Transverse colon (tissue), 4 donors: ENCODE data around the gene KIF7. TPM values are rescaled to one million over a fixed set of nuclear protein-coding genes. Genes with fewer than 3 reads are reported as not detected.
A peak's percentile ranks its signal among the peaks of the same experiment; 100 is the strongest.

Experiments
- DNase-seq: peaks from one replicate; pipeline ENCODE4 v3.0.0-alpha.2; 2019
- H3K27ac ChIP-seq, 4 donors: fragments of 200-600 bp; sonication (generic); 2 replicates each; pipeline ENCODE4 v1.5.1; 2016 to 2018; ENCODE audit warnings: inconsistent platforms in 4 of 4
- H3K27me3 ChIP-seq: fragments of 200-600 bp; sonication (generic); 2 replicates; pipeline ENCODE4 v1.5.1; 2017; ENCODE audit warnings: inconsistent platforms
- H3K36me3 ChIP-seq, 4 donors: fragments of 200-600 bp; sonication (generic); 2 replicates each; pipeline ENCODE4 v1.5.1; 2017 to 2019; ENCODE audit warnings: inconsistent platforms in 4 of 4
- H3K4me1 ChIP-seq, 4 donors: fragments of 200-600 bp; sonication (generic); 2 replicates each; pipeline ENCODE4 v1.5.1; 2017 to 2020; ENCODE audit warnings: inconsistent platforms in 4 of 4
- H3K4me3 ChIP-seq, 4 donors: fragments of 200-600 bp; sonication (generic); 1 replicate in 1 of 4; 2 replicates in 3 of 4; pipeline versions ENCODE4 v1.5.1 to v1.6.1; 2017 to 2019; ENCODE audit warnings: inconsistent platforms in 4 of 4
- H3K9me3 ChIP-seq, 2 donors: fragments of 200-600 bp; sonication (generic); 2 replicates each; pipeline ENCODE4 v1.5.1; 2017 to 2019; ENCODE audit warnings: inconsistent platforms in 2 of 2
- CTCF ChIP-seq, 5 experiments: fragments of 200-600 bp in 3 of 5; fragments of 450-650 bp in 2 of 5; sonication (generic) in 3 of 5; IDR thresholded peaks; 1 replicate in 2 of 5; 2 replicates in 3 of 5; pipeline ENCODE4 v1.5.1; 2016 to 2017; ENCODE audit warnings: antibody characterized with exemption in 5 of 5, inconsistent platforms in 3 of 5, mild to moderate bottlenecking in 2 of 5, moderate library complexity in 1 of 5
- EP300 ChIP-seq: sonication (generic); formaldehyde crosslinking; IDR thresholded peaks from one replicate; pipeline ENCODE4 v1.6.1; 2017; ENCODE audit warnings: antibody characterized with exemption, low read depth
- POLR2A ChIP-seq: fragments of 450-650 bp; IDR thresholded peaks from one replicate; pipeline ENCODE4 v1.6.1; 2016; ENCODE audit warnings: antibody characterized with exemption, mild to moderate bottlenecking, moderate library complexity
- POLR2AphosphoS5 ChIP-seq, 3 donors: sonication (generic); formaldehyde crosslinking; IDR thresholded peaks; one replicate each; pipeline ENCODE4 v1.6.1; 2016; ENCODE audit warnings: antibody characterized with exemption in 3 of 3
- WGBS, 2 donors: methylation state at CpG; one replicate each; pipeline ENCODE4 v1.1.5; 2018; ENCODE audit warnings: low coverage in 1 of 2; 5-methylcytosine and 5-hydroxymethylcytosine counted together
- in situ Hi-C, 4 donors: fragments of 200-750 bp; cut with MboI; loops; one replicate each; pipeline versions ENCODE4 v1.15.0 to v1.15.1; 2017; ENCODE audit warnings: low sequenced_read_pairs in 3 of 4, low pct_ligation_motif_present in 1 of 4, low pct_unique_long_range_greater_than_20kb in 1 of 4
- intact Hi-C: fragments of 100-400 bp; cut with DNase I; formaldehyde crosslinking; loops from one replicate; pipeline ENCODE4 v1.15.1; 2023; ENCODE audit warnings: low total_unique reads
- total RNA-seq, 4 donors: library from RNA; depleted of rRNA; stranded (reverse); fragments of >200 nt; gene quantifications; one replicate each; pipeline ENCODE4 v1.1.0, GENCODE V29; 2016

Gene KIF7
- total RNA-seq, 4 donors from 2014 or later: 2.3 to 11.5 (median 5.4) TPM

GRCh38 chr15:89662893-89663626 lies 7.8 kb upstream of the KIF7 start:
- peak; percentile 87 for DNase-seq
- Histone ChIP-seq H3K27ac (peak overlapping the region; percentile 75 to 85 (median 84)), H3K27me3 (no peaks in the 10 kb centered on the region), H3K9me3 (no peaks in the 10 kb centered on the region), H3K4me3 (no peak overlapping the region), H3K4me1 (peaks cover 11 to 28% (median 17%) of the 10 kb centered on the region in 4 donors), H3K36me3 (no peaks in the 10 kb centered on the region)
- WGBS, 2 donors: 32% methylated on average over 11 of the region's 11 CpGs; no CpG with 5 or more reads in 1 of the 2 donors
- intact Hi-C loops (no loop called here), in situ Hi-C loops (no loop called here)
- TF ChIP-seq CTCF (IDR thresholded peaks at IDR 0.05): peak in 1 of 5 experiments; percentile 38
- TF ChIP-seq POLR2AphosphoS5 (IDR thresholded peaks at IDR 0.05): peak in 2 of 3 donors; percentile 77 to 83
- TF ChIP-seq POLR2A: peak; percentile 83
- no peak for TF ChIP-seq EP300

GRCh38 chr15:89660556-89660955 lies 5.3 kb upstream of the KIF7 start:
- Histone ChIP-seq H3K27me3 (peaks cover 6% of the 10 kb centered on the region), H3K4me1 (peaks cover 11 to 27% (median 16%) of the 10 kb centered on the region in 4 donors), H3K9me3 (no peaks in the 10 kb centered on the region), H3K36me3 (no peaks in the 10 kb centered on the region), H3K4me3 (no peak overlapping the region), H3K27ac (no peak overlapping the region)
- DNase-seq: no peak
- 89% methylated on average over 2 of the region's 2 CpGs; no CpG with 5 or more reads in 1 of the 2 donors for WGBS, 2 donors
- in situ Hi-C loops (no loop called here), intact Hi-C loops (no loop called here)
- no peak for TF ChIP-seq POLR2AphosphoS5 (IDR thresholded peaks at IDR 0.05)

DNA sequence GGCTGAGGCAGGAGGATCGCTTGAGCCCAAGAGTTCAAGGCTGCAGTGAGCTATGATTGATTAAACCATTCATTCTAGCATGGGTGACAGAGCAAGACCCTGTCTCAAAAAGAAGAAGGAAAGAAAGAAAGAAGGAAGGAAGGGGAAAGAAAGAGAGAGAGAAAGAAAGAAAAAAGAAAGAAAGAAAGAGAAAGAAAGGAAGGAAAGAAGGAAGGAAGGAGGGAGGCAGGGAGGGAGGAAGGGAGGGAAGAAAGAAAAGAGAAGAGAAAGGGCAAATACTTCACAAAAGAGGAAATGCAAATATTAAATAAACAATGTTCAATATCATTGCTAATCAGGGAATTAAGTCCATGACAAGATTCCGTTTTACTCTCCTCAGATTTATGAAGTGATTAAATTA lies 4.0 kb upstream of the KIF7 start:
- Histone ChIP-seq H3K36me3 (no peaks in the 10 kb centered on the region), H3K9me3 (no peaks in the 10 kb centered on the region), H3K27ac (no peak overlapping the region), H3K27me3 (peaks cover 18% of the 10 kb centered on the region), H3K4me3 (no peak overlapping the region), H3K4me1 (peaks cover 5 to 27% (median 20%) of the 10 kb centered on the region in 4 donors)
- 91 to 97% methylated on average over 2 of the region's 2 CpGs for WGBS, 2 donors
- intact Hi-C loops (no loop called here), in situ Hi-C loops (no loop called here)
- no peak for DNase-seq
- TF ChIP-seq POLR2A: no peak
- TF ChIP-seq EP300: no peak
- TF ChIP-seq POLR2AphosphoS5 (IDR thresholded peaks at IDR 0.05): no peak
- TF ChIP-seq CTCF (IDR thresholded peaks at IDR 0.05): no peak

DNA sequence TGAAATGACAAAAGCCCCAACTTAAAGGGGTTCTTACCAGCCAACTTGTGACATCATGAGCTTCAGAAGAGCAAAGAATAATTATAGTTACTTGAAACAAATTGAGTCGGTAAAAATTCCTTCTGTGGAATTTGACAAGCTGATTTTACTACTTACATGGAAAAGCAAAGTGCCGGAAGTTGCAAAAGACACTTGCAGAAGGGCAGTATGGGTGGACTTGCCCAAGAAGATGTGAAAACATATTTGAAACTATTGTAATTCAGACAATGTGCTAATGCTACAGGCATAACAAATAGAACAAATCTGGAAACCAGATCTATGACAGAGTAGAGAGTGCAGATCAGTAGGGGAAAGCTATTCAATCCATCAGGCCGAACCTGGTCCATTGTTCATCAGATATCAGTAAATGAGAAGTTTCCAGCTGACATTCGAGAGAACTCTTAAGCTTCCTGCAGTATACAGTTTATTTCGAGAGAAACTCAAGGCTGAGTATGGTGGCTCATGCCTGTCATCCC lies 2.5 kb upstream of the KIF7 start:
- H3K9me3 ChIP-seq: no peaks in the 10 kb centered on the region
- peaks cover 4 to 22% (median 14%) of the 10 kb centered on the region in 4 donors for H3K4me1 ChIP-seq
- DNase-seq: no peak
- in situ Hi-C loops: no loop called here
- no peak overlapping the region for H3K4me3 ChIP-seq
- WGBS, 2 donors: 78 to 86% methylated on average over 3 to 5 of the region's 5 CpGs
- no peak overlapping the region for H3K27ac ChIP-seq
- H3K36me3 ChIP-seq: no peaks in the 10 kb centered on the region
- TF ChIP-seq POLR2A (no peak), CTCF (IDR thresholded peaks at IDR 0.05) (no peak), POLR2AphosphoS5 (IDR thresholded peaks at IDR 0.05) (no peak), EP300 (no peak)
- H3K27me3 ChIP-seq: peaks cover 20% of the 10 kb centered on the region
- intact Hi-C loops: no loop called here
